Stimulated activated CD8-positive, alpha-beta memory T cell treated with anti-CD3 and anti-CD28 coated beads, Interleukin-4, amount 100 ng/mL, for 48 hours (primary cell): ENCODE data around the gene POLR1C.
"Not testable (repeated sequence)": the region's sequence is repeated elsewhere in the genome, so short reads cannot be mapped to it uniquely, and the experiment has no call there.

Source experiments
- DNase-seq: peaks from one replicate; pipeline ENCODE4 v3.0.0-alpha.2; 2020

The POLR1C gene

DNA sequence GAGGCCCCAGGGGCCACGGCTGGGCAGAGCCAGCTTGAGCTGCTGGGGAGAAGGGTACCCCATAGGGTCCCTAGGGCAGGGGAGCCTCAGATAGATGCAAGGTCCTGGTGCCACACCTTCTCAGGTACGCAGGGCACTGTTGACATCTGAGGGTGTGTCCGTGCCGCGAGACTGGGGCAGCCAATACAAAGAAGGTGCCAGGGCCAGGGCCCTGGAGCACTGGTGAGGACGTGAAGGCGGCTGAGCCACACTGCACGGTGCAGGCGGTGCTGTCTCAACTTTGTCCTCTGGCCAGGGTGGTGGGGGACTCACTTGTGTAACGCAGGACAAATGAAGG is 6.1 kb upstream of the POLR1C start:
- no peak for DNase-seq

GRCh38 chr6:43511824-43512415 is 5.0 kb upstream of the POLR1C start:
- no peak for DNase-seq

- no peak for DNase-seq
These were observed 1.1 kb upstream of the POLR1C start for GRCh38 chr6:43515808-43516207.

GRCh38 chr6:43516367-43516696 is 557 bp upstream of the POLR1C start:
- no peak for DNase-seq

DNA sequence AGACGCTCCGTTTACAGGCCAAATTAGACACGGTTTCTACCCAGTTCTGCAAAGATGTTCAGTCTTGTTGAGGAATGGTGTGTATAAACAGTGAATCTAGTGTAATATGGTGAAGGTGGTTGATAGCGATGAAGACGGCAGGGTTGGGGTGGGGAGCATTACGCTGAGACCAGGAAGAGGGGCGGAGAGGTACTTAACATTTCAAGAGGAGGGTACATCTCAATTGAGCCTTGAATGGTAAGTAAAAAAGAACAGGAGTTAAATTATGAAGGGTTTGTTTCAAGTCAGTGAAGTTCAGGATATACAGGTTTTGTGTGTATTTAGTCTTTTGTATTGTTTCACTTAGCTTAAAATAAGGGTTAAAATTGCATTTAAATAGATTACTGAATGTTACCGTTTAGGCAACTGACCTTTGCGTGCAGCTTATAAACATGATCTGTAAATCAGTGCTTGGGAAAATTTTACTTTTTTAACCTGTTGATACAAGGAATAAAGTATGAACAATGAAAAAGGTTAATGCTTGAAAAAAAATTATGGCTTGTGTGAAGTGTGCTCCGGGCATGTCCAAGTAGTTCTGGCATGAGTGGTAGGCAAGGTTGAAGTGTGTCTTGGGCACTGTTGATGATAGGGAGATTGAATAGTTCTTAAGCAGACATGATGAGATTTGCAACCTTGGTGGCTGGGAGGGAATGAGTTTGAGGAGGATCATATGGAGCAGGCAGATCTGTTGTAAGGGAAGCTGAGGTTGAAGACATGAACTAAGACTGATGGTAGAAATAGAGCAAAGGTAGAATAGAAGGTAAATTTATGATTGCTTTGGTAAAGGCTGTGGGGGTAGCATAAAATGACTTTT is 842 bp downstream of the POLR1C start:
- no peak for DNase-seq

DNA sequence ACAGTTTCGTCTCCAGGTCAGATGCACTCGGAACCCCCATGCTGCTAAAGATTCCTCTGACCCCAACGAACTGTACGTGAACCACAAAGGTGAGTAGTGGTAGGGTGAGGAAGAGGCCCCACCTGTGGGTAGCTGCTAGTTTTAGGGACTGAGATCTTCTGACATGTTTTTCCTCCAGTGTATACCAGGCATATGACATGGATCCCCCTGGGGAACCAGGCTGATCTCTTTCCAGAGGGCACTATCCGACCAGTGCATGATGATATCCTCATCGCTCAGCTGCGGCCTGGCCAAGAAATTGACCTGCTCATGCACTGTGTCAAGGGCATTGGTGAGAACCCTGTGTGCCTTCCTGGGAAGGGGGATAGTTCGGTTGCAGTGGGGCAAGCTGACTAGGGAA is 3.2 kb downstream of the POLR1C start:
- DNase-seq: no peak

DNA sequence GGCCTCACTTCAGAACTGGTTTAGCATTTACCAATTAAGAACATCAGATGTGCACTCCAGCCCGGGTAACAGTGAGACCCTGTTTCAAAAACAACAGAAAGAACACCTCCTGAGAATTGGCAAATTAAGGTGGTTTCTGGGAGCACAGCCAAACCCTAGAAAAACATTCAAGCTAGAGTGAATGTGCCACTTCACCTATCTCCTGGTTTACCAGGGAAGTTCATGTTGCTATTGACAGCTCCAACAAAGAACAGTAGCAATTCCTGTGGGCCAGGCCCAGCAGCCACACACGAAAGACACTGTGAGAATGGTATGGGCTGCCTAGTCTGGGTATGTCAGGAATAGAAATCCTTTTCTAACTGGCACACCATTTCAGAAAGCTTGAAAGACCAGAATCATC is 4.9 kb downstream of the POLR1C start:
- no peak for DNase-seq

GRCh38 chr6:43522547-43523261 is 5.8 kb downstream of the POLR1C start:
- no peak for DNase-seq

GRCh38 chr6:43523284-43523683 is 6.4 kb downstream of the POLR1C start:
- no peak for DNase-seq

DNA sequence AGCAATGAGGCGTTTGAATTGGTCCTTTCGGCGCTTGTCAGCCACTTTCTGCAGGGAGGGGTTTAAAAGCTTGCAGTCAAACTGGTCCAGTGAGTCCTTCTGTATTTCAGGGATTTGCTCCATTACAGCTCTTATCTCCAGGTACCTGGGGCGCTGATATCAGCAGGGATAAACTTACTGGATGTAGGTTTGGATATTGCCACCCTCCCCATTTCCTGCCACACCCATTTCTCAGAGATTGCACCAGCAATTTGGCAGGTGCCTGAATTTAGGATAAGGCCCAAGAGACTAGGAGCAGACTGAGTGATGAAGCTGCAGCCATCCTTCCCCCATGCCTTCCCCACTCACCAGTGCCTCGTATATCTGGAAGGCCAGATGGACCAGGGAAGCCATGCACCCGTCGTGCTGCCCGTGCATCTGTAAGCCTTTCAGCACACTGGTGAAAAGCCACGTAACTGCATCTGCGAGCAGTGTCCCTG is 7.6 kb downstream of the POLR1C start:
- no peak for DNase-seq

- DNase-seq: no peak
These were observed 15.3 kb downstream of the POLR1C start for GRCh38 chr6:43532201-43532600.

- DNase-seq: not testable (repeated sequence)
These were observed 22.1 kb downstream of the POLR1C start for GRCh38 chr6:43538986-43539385.

DNA sequence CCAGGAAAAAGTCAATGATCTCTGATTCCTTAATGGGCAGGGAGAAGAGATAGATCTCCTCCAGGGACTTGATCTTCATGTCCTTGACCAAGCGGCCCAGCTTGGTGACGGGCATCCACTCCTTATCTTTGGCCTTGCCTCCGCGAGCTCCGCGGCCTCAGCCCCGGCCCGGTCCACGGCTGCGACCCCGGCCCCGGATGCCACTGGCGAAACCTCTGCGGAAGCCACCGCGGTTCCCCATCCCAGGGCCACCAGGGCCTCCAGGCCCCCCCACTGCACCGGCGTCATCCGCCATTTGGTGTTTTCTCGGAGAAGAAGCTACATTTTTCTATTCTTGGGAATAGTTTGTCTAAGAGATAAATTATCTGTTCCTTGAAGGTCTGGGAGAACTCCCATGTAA is 22.5 kb downstream of the POLR1C start:
- not testable (repeated sequence) for DNase-seq

DNA sequence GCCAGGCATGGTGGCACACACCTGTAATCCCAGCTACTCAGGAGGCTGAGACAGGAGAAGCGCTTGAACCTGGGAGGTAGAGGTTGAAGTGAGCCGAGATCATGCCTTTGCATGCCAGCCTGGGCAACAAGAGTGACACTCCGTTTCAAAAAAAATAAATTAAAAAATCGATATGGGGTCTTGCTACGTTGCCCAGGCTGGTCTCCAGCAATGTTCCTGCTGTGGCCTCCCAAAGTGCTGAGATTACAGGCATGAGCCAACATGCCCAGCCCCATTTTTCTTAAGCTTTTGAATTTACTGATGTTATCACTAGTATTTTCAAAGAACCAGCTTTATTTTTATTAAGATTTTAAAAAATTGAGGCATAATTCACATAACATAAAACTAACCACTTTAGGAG is 23.6 kb downstream of the POLR1C start:
- no peak for DNase-seq

DNA sequence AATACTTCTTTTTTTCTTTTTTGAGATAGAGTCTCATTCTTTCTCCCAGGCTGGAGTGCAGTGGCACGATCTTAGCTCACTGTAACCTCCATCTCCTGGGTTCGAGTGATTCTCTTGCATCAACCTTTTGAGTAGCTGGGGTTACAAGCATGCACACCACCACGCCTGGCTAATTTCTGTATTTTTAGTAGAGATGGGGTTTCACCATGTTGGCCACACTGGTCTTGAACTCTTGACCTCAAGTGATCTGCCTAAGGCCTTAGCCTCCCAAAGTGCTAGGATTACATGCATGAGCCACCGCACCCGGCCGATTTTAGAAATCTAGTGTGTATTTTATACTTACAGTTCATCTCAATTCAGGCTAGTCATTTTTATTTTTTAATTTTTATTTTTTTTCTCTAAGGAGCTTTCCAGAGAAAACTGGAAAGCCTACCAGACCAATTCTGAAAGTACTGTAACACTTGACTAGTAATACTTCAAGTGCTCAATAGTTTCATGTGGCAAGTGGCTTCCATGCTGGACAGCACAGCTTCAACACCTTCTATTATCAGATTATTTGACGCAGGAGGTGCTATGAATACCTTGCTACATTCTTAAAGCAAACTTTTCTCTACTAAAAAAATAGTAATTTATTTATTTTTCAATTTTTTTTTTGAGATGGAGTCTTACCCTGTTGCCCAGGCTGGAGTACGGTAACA is 25.0 kb downstream of the POLR1C start:
- DNase-seq: no peak

DNA sequence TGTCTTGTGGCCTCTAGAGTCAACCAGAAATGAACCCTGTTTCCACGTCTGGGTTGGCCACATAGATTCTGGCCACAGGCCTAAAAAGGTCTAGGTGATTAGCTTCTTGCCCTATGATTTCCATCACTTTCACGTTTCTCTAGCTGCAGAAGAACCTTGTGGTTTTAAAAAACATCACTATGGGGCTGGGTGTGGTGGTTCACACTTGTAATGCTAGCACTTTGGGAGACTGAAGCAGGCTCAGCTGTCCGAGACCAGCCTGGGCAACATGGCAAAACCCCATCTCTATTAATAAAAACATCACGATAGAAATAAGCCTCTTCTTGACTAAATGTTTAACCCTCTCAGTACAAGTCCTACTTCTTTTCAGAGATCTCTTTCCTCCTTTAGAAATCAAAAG is 27.6 kb downstream of the POLR1C start:
- no peak for DNase-seq

- no peak for DNase-seq
These were observed 30.3 kb downstream of the POLR1C start for GRCh38 chr6:43547222-43547621.

GRCh38 chr6:43557620-43558019 is 40.7 kb downstream of the POLR1C start:
- DNase-seq: not testable (repeated sequence)

DNA sequence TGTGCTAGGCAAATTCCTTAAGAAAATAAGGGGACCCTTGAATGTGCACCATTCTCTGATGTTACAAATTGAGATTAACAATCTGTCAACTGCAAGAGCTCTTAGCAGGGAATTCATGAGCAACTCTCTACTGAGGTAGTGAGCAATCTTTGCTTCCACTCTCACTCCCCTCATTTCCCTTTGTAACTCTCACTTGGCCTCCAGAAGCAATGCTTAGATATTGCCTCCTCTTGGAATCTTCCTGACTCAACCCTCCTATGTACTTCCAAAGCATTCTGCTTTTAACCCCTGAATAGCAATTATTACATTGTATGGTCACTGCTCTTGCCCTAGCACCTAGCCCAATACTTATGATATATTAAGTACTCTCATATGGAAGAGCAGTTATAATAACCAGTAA is 42.4 kb downstream of the POLR1C start:
- no peak for DNase-seq

DNA sequence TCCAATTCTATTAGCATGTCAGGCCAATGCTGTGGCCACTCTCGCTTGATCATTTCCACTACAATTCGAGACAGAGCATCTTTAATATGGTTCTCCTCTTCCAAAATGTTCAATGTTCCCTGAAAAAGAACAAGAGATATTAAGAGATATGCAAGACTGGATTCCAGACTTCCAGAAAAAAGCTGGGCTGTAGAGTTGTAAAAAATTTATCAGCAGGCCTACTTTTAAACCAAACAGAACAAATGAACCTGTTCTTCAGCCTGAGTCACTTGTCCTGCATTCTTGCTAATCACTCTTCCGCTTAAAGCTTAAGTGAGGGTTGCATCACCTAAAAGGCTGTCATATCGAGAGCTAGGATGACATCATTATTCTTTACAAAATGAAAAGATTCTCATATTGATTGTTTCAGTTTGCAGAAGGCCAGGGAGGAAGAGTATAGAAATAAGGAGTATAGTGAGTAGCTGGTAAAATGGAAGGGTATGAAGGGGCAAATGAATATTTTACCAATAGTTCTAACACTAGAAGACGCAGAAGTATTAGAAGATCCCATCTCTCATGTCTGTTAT is 54.1 kb downstream of the POLR1C start:
- DNase-seq: no peak
